HEK293 (cell line): Measurements from ENCODE around the gene GRB10.

Experiments used
- CTCF ChIA-PET: fragments of 350-600 bp; formaldehyde crosslinking; extraction: SDS; loops from one replicate; lab custom pipeline; 2021; ENCODE audit warnings: antibody characterized with exemption; lab: Yijun Ruan, JAX
- POLR2A ChIA-PET: fragments of 300-600 bp; formaldehyde crosslinking; extraction: SDS; loops from one replicate; lab custom pipeline; 2020; ENCODE audit warnings: antibody characterized with exemption, inconsistent platforms; lab: Yijun Ruan, JAX
- H3K27ac ChIP-seq: fragments of 200-500 bp; sonication (Bioruptor generic); 2 replicates; pipeline ENCODE4 v1.5.1; 2014; ENCODE audit warnings: low read depth, low read length, control low read depth, inconsistent platforms; ENCODE audit errors: extremely low read depth
- H3K36me3 ChIP-seq, 2 experiments: fragments of 200-500 bp in 1 of 2; sonication (Bioruptor generic) in 1 of 2; 1 replicate in 1 of 2; 2 replicates in 1 of 2; pipeline ENCODE4 v1.5.1; 2014 to 2017; ENCODE audit warnings: inconsistent platforms in 2 of 2, low read length in 2 of 2; ENCODE audit not compliant: control insufficient read depth in 2 of 2, insufficient read depth in 1 of 2
- H3K4me1 ChIP-seq: fragments of 200-500 bp; sonication (Bioruptor generic); 2 replicates; pipeline ENCODE4 v1.5.1; 2014; ENCODE audit warnings: mild to moderate bottlenecking, low read length, inconsistent platforms; ENCODE audit not compliant: control insufficient read depth, insufficient read depth
- H3K4me3 ChIP-seq: 2 replicates; pipeline ENCODE4 v1.5.1; 2011; ENCODE audit warnings: low read depth, mild to moderate bottlenecking, control low read depth, low read length, moderate library complexity
- H3K9me3 ChIP-seq: fragments of 200-500 bp; sonication (Bioruptor generic); 2 replicates; pipeline ENCODE4 v1.5.1; 2014; ENCODE audit warnings: low read depth, low read length, inconsistent platforms; ENCODE audit not compliant: control insufficient read depth, insufficient read depth
- CTCF ChIP-seq: fragments of 450-650 bp; formaldehyde crosslinking; IDR thresholded peaks from 2 replicates; pipeline ENCODE4 v1.5.1; 2016; ENCODE audit warnings: missing biosample characterization, missing genetic modification characterization
- GFI1B ChIP-seq: fragments of 450-650 bp; formaldehyde crosslinking; IDR thresholded peaks from 2 replicates; pipeline ENCODE4 v1.5.1; 2016; ENCODE audit warnings: missing biosample characterization, missing genetic modification characterization
- HOXA7 ChIP-seq: sonication (generic); formaldehyde crosslinking; IDR thresholded peaks from 2 replicates; pipeline ENCODE4 v1.8.1; 2022; ENCODE audit warnings: missing genetic modification reagents, borderline replicate concordance
- HOXD13 ChIP-seq: sonication (generic); formaldehyde crosslinking; IDR thresholded peaks from 2 replicates; pipeline ENCODE4 v1.8.0; 2022; ENCODE audit warnings: missing genetic modification reagents, borderline replicate concordance
- PRDM1 ChIP-seq: fragments of 450-650 bp; formaldehyde crosslinking; IDR thresholded peaks from 2 replicates; pipeline ENCODE4; 2016; ENCODE audit warnings: missing biosample characterization, missing genetic modification characterization
- RBAK ChIP-seq: fragments of 450-650 bp; formaldehyde crosslinking; IDR thresholded peaks from 2 replicates; pipeline ENCODE4 v1.5.1; 2016; ENCODE audit warnings: missing biosample characterization, missing genetic modification characterization
- SALL2 ChIP-seq: fragments of 450-650 bp; formaldehyde crosslinking; IDR thresholded peaks from 2 replicates; pipeline ENCODE4 v1.5.0; 2017; ENCODE audit warnings: missing biosample characterization, mild to moderate bottlenecking, missing genetic modification characterization, borderline replicate concordance
- SCRT1 ChIP-seq: fragments of 450-650 bp; formaldehyde crosslinking; IDR thresholded peaks from 2 replicates; pipeline ENCODE4 v1.5.1; 2016; ENCODE audit warnings: missing biosample characterization, missing genetic modification characterization, borderline replicate concordance
- SP2 ChIP-seq: fragments of 450-650 bp; formaldehyde crosslinking; IDR thresholded peaks from 2 replicates; pipeline ENCODE4 v1.5.1; 2016; ENCODE audit warnings: missing biosample characterization, missing genetic modification characterization
- SP3 ChIP-seq: fragments of 450-650 bp; formaldehyde crosslinking; IDR thresholded peaks from 2 replicates; pipeline ENCODE4 v1.5.1; 2016; ENCODE audit warnings: missing biosample characterization, missing genetic modification characterization
- ZBTB20 ChIP-seq: fragments of 450-650 bp; formaldehyde crosslinking; IDR thresholded peaks from 2 replicates; pipeline ENCODE4 v1.5.1; 2016; ENCODE audit warnings: missing biosample characterization, missing genetic modification characterization
- ZBTB7A ChIP-seq: fragments of 450-650 bp; formaldehyde crosslinking; IDR thresholded peaks from 2 replicates; pipeline ENCODE4 v1.5.1; 2016; ENCODE audit warnings: low read depth, missing biosample characterization, missing genetic modification characterization
- ZNF112 ChIP-seq: fragments of 450-650 bp; formaldehyde crosslinking; IDR thresholded peaks from 2 replicates; pipeline ENCODE4 v1.5.0; 2017; ENCODE audit warnings: missing biosample characterization, missing genetic modification characterization
- ZNF175 ChIP-seq: fragments of 450-650 bp; formaldehyde crosslinking; IDR thresholded peaks from 2 replicates; pipeline ENCODE4 v1.5.1; 2016; ENCODE audit warnings: missing biosample characterization, missing genetic modification characterization
- ZNF184 ChIP-seq: fragments of 450-650 bp; IDR thresholded peaks from 2 replicates; pipeline ENCODE4 v1.5.1; 2018; ENCODE audit warnings: missing biosample characterization, mild to moderate bottlenecking, missing genetic modification characterization
- ZNF266 ChIP-seq: fragments of 450-650 bp; formaldehyde crosslinking; IDR thresholded peaks from 2 replicates; pipeline ENCODE4 v1.5.1; 2016; ENCODE audit warnings: missing biosample characterization, missing genetic modification characterization, low read depth
- ZNF292 ChIP-seq: fragments of 450-650 bp; formaldehyde crosslinking; IDR thresholded peaks from 2 replicates; pipeline ENCODE4 v1.5.1; 2016; ENCODE audit warnings: low read depth, missing biosample characterization, missing genetic modification characterization, borderline replicate concordance
- ZNF311 ChIP-seq: fragments of 450-650 bp; formaldehyde crosslinking; IDR thresholded peaks from 2 replicates; pipeline ENCODE4 v1.5.1; 2017; ENCODE audit warnings: missing biosample characterization, missing genetic modification characterization, borderline replicate concordance
- ZNF580 ChIP-seq: fragments of 450-650 bp; formaldehyde crosslinking; IDR thresholded peaks from 2 replicates; pipeline ENCODE4 v1.5.1; 2016; ENCODE audit warnings: missing biosample characterization, missing genetic modification characterization
- ZNF704 ChIP-seq: fragments of 450-650 bp; formaldehyde crosslinking; IDR thresholded peaks from 2 replicates; pipeline ENCODE4 v1.5.1; 2016; ENCODE audit warnings: missing biosample characterization, missing genetic modification characterization
- ZNF768 ChIP-seq: fragments of 450-650 bp; formaldehyde crosslinking; IDR thresholded peaks from 2 replicates; pipeline ENCODE4 v1.5.1; 2018; ENCODE audit warnings: missing biosample characterization, mild to moderate bottlenecking, missing genetic modification characterization

Gene GRB10

GRCh38 chr7:50615519-50616080 is 167.1 kb downstream of the GRB10 start (continued):
- no peak for TF ChIP-seq ZNF112
- no peak for TF ChIP-seq CTCF (tag by site-specific recombination)
- no peak for TF ChIP-seq ZNF768 (tag by site-specific recombination)
- no peak for TF ChIP-seq ZNF292 (tag by site-specific recombination)
- TF ChIP-seq PRDM1, result no peak
- TF ChIP-seq, all 188 proteins: peak for 0

- ChIA-PET CTCF (interaction anchor here (1.2 to 1.4 kb wide), 2 partner anchors 11 to 546 kb away, joined by 5 read pairs; no protein-coding TSS in a partner anchor), POLR2A (no interaction called here)
- Histone ChIP-seq H3K9me3 (no peaks in the 10 kb centered on the region), H3K4me3 (no peak overlapping the region), H3K36me3 (peaks cover 0 to 66% of the 10 kb centered on the region in 2 experiments; a peak in 1 of 3 replicates), H3K27ac (no peak overlapping the region), H3K4me1 (no peaks in the 10 kb centered on the region)
- TF ChIP-seq GFI1B (no peak), ZNF580 (tag by site-specific recombination) (no peak), ZNF184 (tag by site-specific recombination) (no peak), ZBTB20 (tag by site-specific recombination) (no peak), ZNF266 (tag by site-specific recombination) (no peak), SP2 (tag by site-specific recombination) (no peak), SALL2 (tag by site-specific recombination) (no peak), ZNF175 (tag by site-specific recombination) (no peak), HOXD13 (CRISPR knock-in tag) (no peak), ZBTB7A (no peak), SP3 (tag by site-specific recombination) (no peak)
Observed at GRCh38 chr7:50614721-50615518, 167.8 kb downstream of the GRB10 start.

- no peaks in the 10 kb centered on the region for H3K4me1 ChIP-seq
- H3K36me3 ChIP-seq, result peaks cover 3 to 65% of the 10 kb centered on the region in 2 experiments; a peak in 2 of 3 replicates
- ChIA-PET POLR2A (no interaction called here), CTCF (interaction anchor here (0.6 kb wide), 1 partner anchor 65 kb away, joined by 3 read pairs; no protein-coding TSS in a partner anchor)
- H3K4me3 ChIP-seq, result no peak overlapping the region
- H3K9me3 ChIP-seq, result no peaks in the 10 kb centered on the region
- TF ChIP-seq ZNF580 (tag by site-specific recombination), result no peak
- no peak for TF ChIP-seq ZNF311 (tag by site-specific recombination)
- TF ChIP-seq ZNF704 (tag by site-specific recombination), result no peak
- no peak for TF ChIP-seq RBAK (tag by site-specific recombination)
- no peak for TF ChIP-seq SCRT1 (tag by site-specific recombination)
- TF ChIP-seq HOXA7 (CRISPR knock-in tag), result no peak
- H3K27ac ChIP-seq, result no peak overlapping the region
Observed at GRCh38 chr7:50613473-50613872, 169.2 kb downstream of the GRB10 start.
